ENCODE results near the gene TPCN2. TPM values are rescaled to one million over a fixed set of nuclear protein-coding genes. Genes with fewer than 3 reads are reported as not detected.

Gene TPCN2
- total RNA-seq, 4 donors from 2014 or later = 12.7 to 16.9 (median 14.2) TPM

DNA sequence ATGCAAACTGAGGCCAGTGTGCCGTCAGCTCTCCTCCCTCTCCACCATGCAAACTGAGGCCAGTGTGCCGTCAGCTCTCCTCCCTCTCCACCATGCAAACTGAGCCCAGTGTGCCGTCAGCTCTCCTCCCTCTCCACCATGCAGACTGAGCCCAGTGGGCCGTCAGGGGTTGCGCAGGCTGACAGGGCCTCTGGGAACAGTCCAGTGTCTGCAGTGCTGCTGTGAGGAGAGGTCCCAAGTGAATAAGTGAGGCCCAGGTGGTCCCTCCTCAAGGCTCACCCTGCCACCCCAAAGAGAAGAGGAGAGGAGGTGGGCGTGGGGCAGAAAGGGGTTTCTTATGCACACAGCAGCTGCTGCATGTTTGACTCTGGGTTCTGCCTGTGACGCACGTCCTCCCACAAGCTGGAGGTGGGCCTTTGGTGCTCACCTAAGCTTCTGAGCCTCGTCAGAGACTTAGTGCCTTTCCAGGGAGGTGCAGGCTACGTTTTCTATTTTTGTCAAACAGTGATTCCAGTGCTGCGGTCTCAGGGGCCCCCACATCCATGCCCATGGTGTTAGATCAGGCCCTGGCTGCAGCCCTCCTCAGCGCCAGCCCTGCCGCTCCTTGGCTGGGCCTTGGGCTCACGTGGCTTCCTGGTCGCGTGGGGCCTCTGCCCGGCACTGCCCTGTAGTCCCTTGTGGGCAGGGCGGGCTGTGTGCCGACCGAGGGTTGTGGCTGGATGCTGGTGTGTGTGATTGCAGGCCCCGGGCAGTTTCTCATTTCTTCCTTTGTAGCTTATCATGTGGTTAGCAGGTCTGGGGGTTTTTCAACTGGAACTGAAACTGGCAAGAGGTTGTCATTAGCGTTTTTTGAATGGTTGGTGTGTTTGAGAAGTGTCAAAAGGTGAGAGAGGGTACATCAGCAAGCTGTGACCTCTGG, 7.1 kb downstream of the TPCN2 start:
- intact Hi-C loops (cut with DNase I; ENCODE audit: low total_unique reads) = no loop called here
- peak in 1 of 2 donors; percentile 50 for DNase-seq (ENCODE audit: low spot score in 2 of 2)
- WGBS, 2 donors = 73 to 77% methylated on average over 21 of the region's 22 CpGs
- H3K4me3 ChIP-seq (ENCODE audit: low read depth, poor library complexity, severe bottlenecking) = no peak overlapping the region
- TF ChIP-seq, protein P1, sequence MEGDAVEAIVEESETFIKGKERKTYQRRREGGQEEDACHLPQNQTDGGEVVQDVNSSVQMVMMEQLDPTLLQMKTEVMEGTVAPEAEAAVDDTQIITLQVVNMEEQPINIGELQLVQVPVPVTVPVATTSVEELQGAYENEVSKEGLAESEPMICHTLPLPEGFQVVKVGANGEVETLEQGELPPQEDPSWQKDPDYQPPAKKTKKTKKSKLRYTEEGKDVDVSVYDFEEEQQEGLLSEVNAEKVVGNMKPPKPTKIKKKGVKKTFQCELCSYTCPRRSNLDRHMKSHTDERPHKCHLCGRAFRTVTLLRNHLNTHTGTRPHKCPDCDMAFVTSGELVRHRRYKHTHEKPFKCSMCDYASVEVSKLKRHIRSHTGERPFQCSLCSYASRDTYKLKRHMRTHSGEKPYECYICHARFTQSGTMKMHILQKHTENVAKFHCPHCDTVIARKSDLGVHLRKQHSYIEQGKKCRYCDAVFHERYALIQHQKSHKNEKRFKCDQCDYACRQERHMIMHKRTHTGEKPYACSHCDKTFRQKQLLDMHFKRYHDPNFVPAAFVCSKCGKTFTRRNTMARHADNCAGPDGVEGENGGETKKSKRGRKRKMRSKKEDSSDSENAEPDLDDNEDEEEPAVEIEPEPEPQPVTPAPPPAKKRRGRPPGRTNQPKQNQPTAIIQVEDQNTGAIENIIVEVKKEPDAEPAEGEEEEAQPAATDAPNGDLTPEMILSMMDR (IDR thresholded peaks at IDR 0.05) = no peak
- TF ChIP-seq POLR2A (IDR thresholded peaks at IDR 0.05) = no peak

DNA sequence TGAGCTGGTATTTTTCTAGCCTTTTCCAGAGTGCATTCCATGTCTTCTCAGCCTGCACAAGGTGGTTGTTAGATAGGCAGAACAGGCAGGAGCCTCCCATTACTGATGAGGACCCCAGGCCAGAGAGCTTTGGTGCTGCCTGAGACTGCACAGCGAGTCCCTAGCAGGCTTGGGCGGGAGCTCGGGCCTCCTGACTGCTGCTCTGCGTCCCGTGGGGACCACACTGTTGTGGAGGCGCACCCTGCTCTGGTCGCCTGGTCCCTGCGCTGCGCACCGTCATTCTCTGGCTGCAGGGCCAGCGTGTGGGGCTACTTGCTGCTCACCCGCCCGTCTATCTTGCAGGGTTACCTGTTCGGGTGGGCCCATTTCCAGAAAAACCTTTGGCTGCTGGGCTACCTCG, 8.5 kb downstream of the TPCN2 start:
- intact Hi-C loops (cut with DNase I; ENCODE audit: low total_unique reads) = no loop called here
- H3K4me3 ChIP-seq (ENCODE audit: low read depth, poor library complexity, severe bottlenecking) = no peak overlapping the region
- DNase-seq (ENCODE audit: low spot score in 2 of 2) = no peak
- 91 to 97% methylated on average over 12 to 14 of the region's 15 CpGs for WGBS, 2 donors
- TF ChIP-seq POLR2A (IDR thresholded peaks at IDR 0.05) = no peak
- TF ChIP-seq, protein P1 (IDR thresholded peaks at IDR 0.05) = no peak

DNA sequence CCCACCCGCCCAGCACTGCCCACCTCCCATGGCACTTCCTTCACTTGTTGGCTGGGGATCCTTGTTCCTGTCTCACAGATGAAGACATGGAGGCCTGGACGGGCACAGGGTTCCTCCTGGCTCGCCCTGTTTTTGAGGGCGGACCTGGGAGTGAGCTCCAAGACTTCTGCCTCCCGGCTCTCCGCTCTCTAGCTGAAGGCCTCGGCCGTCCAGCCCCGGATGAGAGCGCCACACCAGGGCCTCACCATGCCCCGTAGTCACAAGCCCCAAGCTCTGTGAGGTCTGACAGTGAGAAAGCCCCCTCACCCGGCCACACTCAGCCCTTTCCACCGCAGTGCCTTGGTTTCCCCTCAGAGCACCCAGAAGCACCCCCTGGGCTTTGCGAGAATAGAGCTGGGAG, 9.1 kb downstream of the TPCN2 start:
- intact Hi-C loops (cut with DNase I; ENCODE audit: low total_unique reads) = no loop called here
- no peak overlapping the region for H3K4me3 ChIP-seq (ENCODE audit: low read depth, poor library complexity, severe bottlenecking)
- TF ChIP-seq POLR2A (IDR thresholded peaks at IDR 0.05) = no peak
- TF ChIP-seq, protein P1 (IDR thresholded peaks at IDR 0.05) = no peak
- 76 to 97% methylated on average over 6 to 13 of the region's 14 CpGs for WGBS, 2 donors
- DNase-seq (ENCODE audit: low spot score in 2 of 2) = no peak

DNA sequence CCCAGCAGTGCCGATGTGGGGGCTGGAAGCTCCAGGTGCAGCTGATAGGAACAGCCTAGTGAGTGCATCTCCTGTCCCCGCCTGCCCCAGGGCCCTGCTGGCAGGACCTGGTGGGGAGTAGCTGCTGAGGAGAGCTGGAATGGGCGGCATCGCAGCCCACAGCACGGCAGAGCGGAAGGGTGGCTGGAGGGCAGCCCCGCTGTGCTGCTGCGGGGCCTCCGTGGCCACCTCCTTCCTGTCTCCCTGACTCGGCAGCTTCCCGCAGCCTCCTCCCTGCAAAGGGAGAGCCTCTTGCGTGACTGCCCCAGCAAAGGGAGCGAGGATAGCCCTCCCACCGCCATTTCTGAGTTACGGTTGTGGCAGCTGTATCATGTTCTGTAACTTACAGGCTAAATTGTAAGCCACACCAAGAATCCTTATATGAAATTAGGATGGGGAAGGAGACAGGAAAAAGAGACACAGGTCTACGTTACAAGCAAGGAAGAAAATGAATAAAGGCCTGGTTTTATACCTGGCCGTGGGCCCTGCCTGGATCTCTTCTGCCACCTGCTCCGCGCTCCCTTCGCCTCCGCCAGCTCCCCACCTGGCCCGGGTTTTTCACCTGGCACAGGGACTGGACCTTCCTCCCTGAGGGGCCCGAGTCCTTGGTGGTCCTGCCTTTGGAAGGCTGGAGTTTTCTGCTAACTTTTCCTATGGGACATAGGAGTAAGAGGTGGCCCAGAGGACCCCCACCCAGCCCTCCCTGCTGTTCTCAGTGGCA, 10.0 kb downstream of the TPCN2 start:
- no peak overlapping the region for H3K4me3 ChIP-seq (ENCODE audit: low read depth, poor library complexity, severe bottlenecking)
- DNase-seq (ENCODE audit: low spot score in 2 of 2) = no peak
- 85 to 90% methylated on average over 23 of the region's 23 CpGs for WGBS, 2 donors
- TF ChIP-seq, protein P1 (IDR thresholded peaks at IDR 0.05) = no peak
- no peak for TF ChIP-seq POLR2A (IDR thresholded peaks at IDR 0.05)
- intact Hi-C loops (cut with DNase I; ENCODE audit: low total_unique reads) = no loop called here

DNA sequence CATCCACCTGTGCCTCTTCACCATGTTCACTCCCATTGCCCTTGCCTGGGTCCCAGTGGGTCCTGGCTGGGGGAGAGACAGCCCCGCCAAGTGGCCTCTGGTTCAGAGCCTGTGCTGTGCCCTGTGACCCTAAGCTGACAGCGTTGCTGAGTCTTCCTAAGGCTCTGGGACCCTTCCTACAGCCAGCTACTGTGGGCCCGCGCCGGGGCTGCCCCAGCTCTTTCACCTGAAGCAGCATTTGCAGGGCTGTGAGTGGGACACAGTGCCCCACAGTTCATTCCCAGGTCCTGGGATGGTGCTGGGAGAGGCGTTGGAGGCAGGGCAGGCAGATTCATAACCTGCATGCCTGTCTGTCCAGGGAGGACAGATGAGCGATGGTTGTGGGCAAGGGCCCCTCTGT, 10.7 kb downstream of the TPCN2 start:
- no peak for DNase-seq (ENCODE audit: low spot score in 2 of 2)
- 95 to 99% methylated on average over 7 of the region's 7 CpGs for WGBS, 2 donors
- no peak overlapping the region for H3K4me3 ChIP-seq (ENCODE audit: low read depth, poor library complexity, severe bottlenecking)
- intact Hi-C loops (cut with DNase I; ENCODE audit: low total_unique reads) = no loop called here
- TF ChIP-seq POLR2A (IDR thresholded peaks at IDR 0.05) = no peak
- TF ChIP-seq, protein P1 (IDR thresholded peaks at IDR 0.05) = no peak
